Sigmoid colon (tissue), 4 donors: ENCODE data around the gene PLK3.

Source experiments
- EP300 ChIP-seq, 4 donors: sonication (generic); formaldehyde crosslinking; IDR thresholded peaks; one replicate each; pipeline ENCODE4 v1.6.1; 2017; ENCODE audit warnings: antibody characterized with exemption in 4 of 4
- POLR2A ChIP-seq, 2 donors: fragments of 450-650 bp; IDR thresholded peaks; one replicate each; pipeline ENCODE4 v1.6.1; 2016; ENCODE audit warnings: antibody characterized with exemption in 2 of 2, mild to moderate bottlenecking in 2 of 2, moderate library complexity in 2 of 2
- TF ChIP-seq, protein P1 (sequence below), 4 experiments: fragments of 450-650 bp in 3 of 4; fragments of 200-600 bp in 1 of 4; IDR thresholded peaks; one replicate each; pipeline ENCODE4 v1.5.1; 2016 to 2019; ENCODE audit warnings: antibody characterized with exemption in 4 of 4, mild to moderate bottlenecking in 3 of 4, moderate library complexity in 2 of 4

- TF ChIP-seq, protein P1, sequence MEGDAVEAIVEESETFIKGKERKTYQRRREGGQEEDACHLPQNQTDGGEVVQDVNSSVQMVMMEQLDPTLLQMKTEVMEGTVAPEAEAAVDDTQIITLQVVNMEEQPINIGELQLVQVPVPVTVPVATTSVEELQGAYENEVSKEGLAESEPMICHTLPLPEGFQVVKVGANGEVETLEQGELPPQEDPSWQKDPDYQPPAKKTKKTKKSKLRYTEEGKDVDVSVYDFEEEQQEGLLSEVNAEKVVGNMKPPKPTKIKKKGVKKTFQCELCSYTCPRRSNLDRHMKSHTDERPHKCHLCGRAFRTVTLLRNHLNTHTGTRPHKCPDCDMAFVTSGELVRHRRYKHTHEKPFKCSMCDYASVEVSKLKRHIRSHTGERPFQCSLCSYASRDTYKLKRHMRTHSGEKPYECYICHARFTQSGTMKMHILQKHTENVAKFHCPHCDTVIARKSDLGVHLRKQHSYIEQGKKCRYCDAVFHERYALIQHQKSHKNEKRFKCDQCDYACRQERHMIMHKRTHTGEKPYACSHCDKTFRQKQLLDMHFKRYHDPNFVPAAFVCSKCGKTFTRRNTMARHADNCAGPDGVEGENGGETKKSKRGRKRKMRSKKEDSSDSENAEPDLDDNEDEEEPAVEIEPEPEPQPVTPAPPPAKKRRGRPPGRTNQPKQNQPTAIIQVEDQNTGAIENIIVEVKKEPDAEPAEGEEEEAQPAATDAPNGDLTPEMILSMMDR (IDR thresholded peaks at IDR 0.05) = no peak
- TF ChIP-seq POLR2A (IDR thresholded peaks at IDR 0.05) (no peak), EP300 (IDR thresholded peaks at IDR 0.05) (no peak)
These were observed 9.0 kb upstream of the PLK3 start for GRCh38 chr1:44790968-44791801.
